K562 (cell line): ENCODE results near the gene TXLNA. TPM values are rescaled to one million over a fixed set of nuclear protein-coding genes. Genes with fewer than 3 reads are reported as not detected.

Experiments
- ATAC-seq: fragments of 200-7000 bp; cut with Tn5 transposase; 3 replicates; pipeline ENCODE4 v1.9.1; 2020; ENCODE audit warnings: moderate library complexity
- BruUV-seq: library from RNA; stranded (reverse); fragments of 400-500 nt; replicated peaks from 2 replicates; lab custom pipeline; 2021; lab: Mats Ljungman, UMichigan
- CTCF ChIA-PET: fragments of 300-600 bp; formaldehyde crosslinking; extraction: SDS; loops from one replicate; lab custom pipeline; 2021; ENCODE audit warnings: low intra/inter-chr PET ratio; lab: Yijun Ruan, JAX
- POLR2A ChIA-PET: fragments of 300-600, 350-650 bp; sonication (Branson Sonifier 250); formaldehyde crosslinking; extraction: SDS; loops from one replicate; lab custom pipeline; 2021; ENCODE audit warnings: antibody characterized with exemption, inconsistent platforms; lab: Yijun Ruan, JAX
- DNase-seq, 4 experiments: peaks; one replicate each; pipeline versions ENCODE4 v3.0.0 to v3.0.0-alpha.2; 2011 to 2018; ENCODE audit warnings: low spot score in 3 of 4, mixed read lengths in 3 of 4; ENCODE audit errors: extremely low read depth in 1 of 4
- FAIRE-seq: peaks from 2 replicates; lab custom pipeline; 2011; peaks lifted over from hg19 to GRCh38; lab: Jason Lieb, UNC
- H2AFZ ChIP-seq: 2 replicates; pipeline ENCODE4 v1.6.0; 2011; ENCODE audit warnings: low read depth, low read length, control low read depth, inconsistent platforms
- H3K27ac ChIP-seq: fragments of 200-600 bp; 3 replicates; pipeline ENCODE4 v1.8.0; 2011; ENCODE audit warnings: low read depth, mild to moderate bottlenecking, control low read depth, inconsistent platforms, low read length, moderate library complexity, mixed read lengths; ENCODE audit errors: extremely low read depth
- H3K27me3 ChIP-seq, 2 experiments: fragments of 300-600 bp in 1 of 2; 2 replicates in 1 of 2; 3 replicates in 1 of 2; pipeline versions ENCODE4 v1.6.0 to v1.8.0; 2011; ENCODE audit warnings: inconsistent platforms in 2 of 2, low read length in 2 of 2, mild to moderate bottlenecking in 1 of 2, mixed read lengths in 1 of 2, moderate library complexity in 1 of 2; ENCODE audit not compliant: control insufficient read depth in 2 of 2, insufficient read depth in 2 of 2
- H3K36me3 ChIP-seq: fragments of 300-600 bp; 3 replicates; pipeline ENCODE4 v1.8.0; 2011; ENCODE audit warnings: mild to moderate bottlenecking, low read length, inconsistent platforms; ENCODE audit not compliant: control insufficient read depth, insufficient read depth
- H3K4me1 ChIP-seq, 2 experiments: fragments of 200-600 bp in 1 of 2; replicated peaks in 1 of 2; 2 replicates in 1 of 2; 3 replicates in 1 of 2; pipeline versions ENCODE4 v1.5.1 to v1.8.0; 2011; ENCODE audit warnings: inconsistent platforms in 2 of 2, low read length in 2 of 2, mild to moderate bottlenecking in 1 of 2, mixed read lengths in 1 of 2, moderate library complexity in 1 of 2; ENCODE audit not compliant: control insufficient read depth in 2 of 2, insufficient read depth in 2 of 2
- H3K4me2 ChIP-seq: 2 replicates; pipeline ENCODE4 v1.6.1; 2011; ENCODE audit warnings: low read length, control low read depth, inconsistent platforms, mixed read lengths; ENCODE audit not compliant: insufficient read depth
- H3K4me3 ChIP-seq: fragments of 200-600 bp; sonication (generic), shearing (Covaris generic); 2 replicates; pipeline ENCODE4 v1.5.1; 2016; ENCODE audit warnings: control low read depth, inconsistent platforms
- H3K79me2 ChIP-seq: fragments of 200-600 bp; 3 replicates; pipeline ENCODE4 v1.8.0; 2011; ENCODE audit warnings: low read length, inconsistent platforms; ENCODE audit not compliant: control insufficient read depth, insufficient read depth
- H3K9ac ChIP-seq, 2 experiments: 2 replicates each; pipeline versions ENCODE4 v1.6.0 to v1.6.1; 2011; ENCODE audit warnings: low read depth in 2 of 2, low read length in 2 of 2, control low read depth in 1 of 2, inconsistent platforms in 1 of 2, mild to moderate bottlenecking in 1 of 2, mixed read lengths in 1 of 2; ENCODE audit not compliant: insufficient read depth in 1 of 2
- H3K9me1 ChIP-seq: one replicate; pipeline ENCODE4 v1.6.0; 2011; ENCODE audit warnings: inconsistent platforms, mild to moderate bottlenecking, low read length, moderate library complexity; ENCODE audit not compliant: control insufficient read depth, insufficient read depth
- H3K9me3 ChIP-seq: replicated peaks from 2 replicates; pipeline ENCODE4 v1.5.1; 2011; ENCODE audit warnings: low read depth, low read length, inconsistent platforms; ENCODE audit not compliant: control insufficient read depth, insufficient read depth
- H4K20me1 ChIP-seq: replicated peaks from 2 replicates; pipeline ENCODE4 v1.6.1; 2011; ENCODE audit warnings: low read length, inconsistent platforms, mixed read lengths; ENCODE audit not compliant: control insufficient read depth, insufficient read depth
- CBFA2T2 ChIP-seq: fragments of 450-650 bp; conservative IDR thresholded peaks from 2 replicates; pipeline ENCODE4 v1.6.1; 2017; ENCODE audit warnings: mild to moderate bottlenecking
- CBX2 ChIP-seq: fragments of 200-600 bp; sonication (generic); IDR thresholded peaks from one replicate; pipeline ENCODE4 v1.6.1; 2012; ENCODE audit warnings: mild to moderate bottlenecking, low read length, inconsistent platforms; ENCODE audit not compliant: insufficient read depth, poor library complexity, severe bottlenecking
- E2F3 ChIP-seq: fragments of 250-450 bp; sonication (Bioruptor Pico); IDR thresholded peaks from 2 replicates; pipeline ENCODE4 v1.4.0; 2020; ENCODE audit warnings: mild to moderate bottlenecking
- EZH2 ChIP-seq: IDR thresholded peaks from 2 replicates; pipeline ENCODE4 v1.6.1; 2012; ENCODE audit warnings: low read depth, mild to moderate bottlenecking, inconsistent platforms, low read length, borderline replicate concordance
- IRF2 ChIP-seq: sonication (generic); formaldehyde crosslinking; IDR thresholded peaks from 2 replicates; pipeline ENCODE4 v1.8.1; 2022; ENCODE audit warnings: mild to moderate bottlenecking, missing genetic modification reagents
- PHB2 ChIP-seq: fragments of 450-650 bp; IDR thresholded peaks from 2 replicates; pipeline ENCODE4 v1.6.1; 2017; ENCODE audit warnings: low read depth
- SLC30A9 ChIP-seq: fragments of 250-450 bp; sonication (Bioruptor Pico); IDR thresholded peaks from 2 replicates; pipeline ENCODE4 v1.8.0; 2022; ENCODE audit warnings: mild to moderate bottlenecking, moderate library complexity
- SMARCA4 ChIP-seq: fragments of 450-650 bp; IDR thresholded peaks from 2 replicates; pipeline ENCODE4 v1.6.1; 2016
- SRSF3 ChIP-seq: fragments of 200-400 bp; formaldehyde crosslinking; IDR thresholded peaks from 2 replicates; pipeline ENCODE4 v1.6.1; 2016; ENCODE audit warnings: mild to moderate bottlenecking, low read length, moderate library complexity; ENCODE audit not compliant: insufficient read depth
- STAG1 ChIP-seq: sonication (generic); formaldehyde crosslinking; IDR thresholded peaks from 2 replicates; pipeline ENCODE4 v1.5.0; 2020; ENCODE audit warnings: missing genetic modification reagents, borderline replicate concordance
- TEAD1 ChIP-seq, 2 experiments: fragments of 450-650 bp in 1 of 2; sonication (generic) in 1 of 2; formaldehyde crosslinking; IDR thresholded peaks; 2 replicates each; pipeline versions ENCODE4 v1.4.0 to v1.8.0; 2020 to 2022; ENCODE audit warnings: mild to moderate bottlenecking in 2 of 2, missing genetic modification reagents in 1 of 2
- ZFPM2 ChIP-seq: fragments of 250-450 bp; sonication (Bioruptor Pico); IDR thresholded peaks from 2 replicates; pipeline ENCODE4 v1.5.1; 2022; ENCODE audit warnings: mild to moderate bottlenecking
- ZNF23 ChIP-seq: fragments of 250-450 bp; sonication (Bioruptor Pico); IDR thresholded peaks from 2 replicates; pipeline ENCODE4 v1.4.0; 2020; ENCODE audit warnings: mild to moderate bottlenecking
- ZNF695 ChIP-seq: fragments of 450-650 bp; formaldehyde crosslinking; IDR thresholded peaks from 2 replicates; pipeline ENCODE4 v1.4.0; 2020; ENCODE audit warnings: mild to moderate bottlenecking, moderate library complexity
- WGBS: fragments of 100-300 bp; shearing (Covaris generic); methylation state at CpG from one replicate; pipeline ENCODE4 v1.1.6; 2016; ENCODE audit warnings: low coverage, mixed read lengths; ENCODE audit not compliant: insufficient coverage; ENCODE audit errors: missing lambda C conversion rate; 5-methylcytosine and 5-hydroxymethylcytosine counted together
- in situ Hi-C: fragments of 300-500 bp; cut with MboI; formaldehyde crosslinking; loops from 4 replicates; pipeline ENCODE4 v1.15.0; 2018; ENCODE audit warnings: inconsistent platforms, mixed read lengths
- intact Hi-C: fragments of 100-400 bp; cut with micrococcal nuclease; formaldehyde crosslinking; loops from 2 replicates; pipeline ENCODE4 v1.14.2; 2022
- polyA plus RNA-seq, 8 experiments: library from polyadenylated mRNA; depleted of rRNA in 4 of 8; stranded (reverse) in 5 of 8; unstranded in 3 of 8; fragments of >200 nt; fragmentation: Nextera tagmentation in 2 of 8; fragmentation: Illumina TruSeq in 1 of 8; extraction: Ambion mirVana in 2 of 8; extraction: Trizol in 1 of 8; gene quantifications; 2 replicates each; pipeline versions ENCODE4 v1.2.1 to v1.2.3, GENCODE V29; 2011 to 2014; ENCODE audit warnings: inconsistent platforms in 1 of 8, missing spikeins in 1 of 8
- total RNA-seq, 7 experiments: library from RNA; depleted of rRNA in 6 of 7; stranded (reverse); fragments of >200 nt in 6 of 7; fragmentation: Illumina TruSeq in 2 of 7; extraction: Trizol in 2 of 7; gene quantifications; 2 replicates each; pipeline versions ENCODE4 v1.2.1 to v1.2.3, GENCODE V29; 2011 to 2021; ENCODE audit warnings: low replicate concordance in 1 of 7
- TF ChIP-seq, protein P1 (sequence below): fragments of 250-450 bp; sonication (Bioruptor Pico); IDR thresholded peaks from 2 replicates; pipeline ENCODE4 v1.9.0; 2021; ENCODE audit warnings: mild to moderate bottlenecking, inconsistent platforms
- TF ChIP-seq, protein P2 (sequence below): sonication (generic); formaldehyde crosslinking; IDR thresholded peaks from 2 replicates; pipeline ENCODE4 v1.8.1; 2023; ENCODE audit warnings: mild to moderate bottlenecking, missing genetic modification reagents
- TF ChIP-seq, protein P3 (sequence below): fragments of 250-450 bp; sonication (Bioruptor Pico); IDR thresholded peaks from 2 replicates; pipeline ENCODE4 v1.8.0; 2022; ENCODE audit warnings: inconsistent platforms

Gene TXLNA
- total and polyA plus RNA-seq, 9 of the 15 experiments (the other 6 are each of a cell fraction or from before 2014, with no cell fraction given), result 9.2 to 54.5 (median 39.3) TPM

DNA sequence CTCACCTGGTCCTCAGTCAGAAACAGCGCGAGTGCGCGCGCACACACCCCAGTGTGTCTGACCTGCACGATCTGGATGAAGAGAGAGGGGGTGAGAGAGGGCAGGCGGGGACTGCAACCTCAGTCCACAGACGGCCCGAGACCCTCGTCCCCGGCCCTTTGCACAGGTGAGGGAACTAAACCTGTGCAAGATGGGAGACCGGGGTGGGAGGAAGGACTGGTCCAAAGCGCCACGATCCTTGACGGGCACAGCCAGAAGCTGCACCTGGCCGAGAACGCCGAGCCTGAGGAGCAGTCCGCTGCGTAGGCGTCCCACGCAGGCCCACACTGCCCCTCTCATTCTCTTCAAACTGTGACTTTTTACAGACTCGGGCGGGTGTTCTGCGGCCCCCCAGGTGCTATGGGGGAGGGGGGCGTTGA is 25.5 kb downstream of the TXLNA start:
- Histone ChIP-seq H3K27ac (peak overlapping the region; percentile 31; the same call in 1 of the 3 replicates), H2AFZ (peak overlapping the region; percentile 92), H3K27me3 (no peaks in the 10 kb centered on the region), H3K9me1 (peaks cover 4% of the 10 kb centered on the region), H3K4me1 (peaks cover 24 to 54% of the 10 kb centered on the region in 2 experiments), H3K9me3 (no peaks in the 10 kb centered on the region), H3K4me3 (peak overlapping the region; percentile 74), H4K20me1 (no peaks in the 10 kb centered on the region), H3K36me3 (peaks cover 28% of the 10 kb centered on the region; the same call in 2 of the 3 replicates), H3K79me2 (peaks cover 25% of the 10 kb centered on the region), H3K9ac (peak overlapping the region; percentile 90 to 100; a peak in 3 of 4 replicates)
- intact Hi-C loops, result loop anchor here (5.0 kb wide), 1 partner anchor 42 kb away; the partner anchor contains the start of gene FAM167B
- POLR2A ChIA-PET, result interaction anchor here (0.6 to 7.8 kb wide), 15 partner anchors 9 to 140 kb away, joined by 3 to 80 read pairs (median 4); partner anchors contain the start of genes HDAC1, KPNA6 and MARCKSL1
- CTCF ChIA-PET, result no interaction called here
- BruUV-seq, result no TSS peak
- peak in 1 of 4 experiments; percentile 15 for DNase-seq
- in situ Hi-C loops, result no loop called here
- FAIRE-seq, result no peak
- ATAC-seq, result no peak
- WGBS, result 66% methylated on average over 26 of the region's 26 CpGs
- TF ChIP-seq EZH2, result no peak
- TF ChIP-seq TEAD1 (CRISPR knock-in tag; IDR thresholded peaks at IDR 0.05), result 0 out of 4 replicates have a peak, but pooled peaks of 1 of the 2 experiments have one; percentile 3
- TF ChIP-seq PHB2, result no peak
- no peak for TF ChIP-seq ZNF23 (CRISPR knock-in tag)
- TF ChIP-seq STAG1 (CRISPR knock-in tag), result 0 out of 2 replicates have a peak, but pooled peaks have one; percentile 24
- no peak for TF ChIP-seq CBFA2T2
- TF ChIP-seq IRF2, result 0 out of 2 replicates have a peak, but pooled peaks have one; percentile 64
- no peak for TF ChIP-seq CBX2
- peak; percentile 8; the same call in 1 of the 2 replicates for TF ChIP-seq ZNF695 (CRISPR knock-in tag)
- TF ChIP-seq, protein P1, sequence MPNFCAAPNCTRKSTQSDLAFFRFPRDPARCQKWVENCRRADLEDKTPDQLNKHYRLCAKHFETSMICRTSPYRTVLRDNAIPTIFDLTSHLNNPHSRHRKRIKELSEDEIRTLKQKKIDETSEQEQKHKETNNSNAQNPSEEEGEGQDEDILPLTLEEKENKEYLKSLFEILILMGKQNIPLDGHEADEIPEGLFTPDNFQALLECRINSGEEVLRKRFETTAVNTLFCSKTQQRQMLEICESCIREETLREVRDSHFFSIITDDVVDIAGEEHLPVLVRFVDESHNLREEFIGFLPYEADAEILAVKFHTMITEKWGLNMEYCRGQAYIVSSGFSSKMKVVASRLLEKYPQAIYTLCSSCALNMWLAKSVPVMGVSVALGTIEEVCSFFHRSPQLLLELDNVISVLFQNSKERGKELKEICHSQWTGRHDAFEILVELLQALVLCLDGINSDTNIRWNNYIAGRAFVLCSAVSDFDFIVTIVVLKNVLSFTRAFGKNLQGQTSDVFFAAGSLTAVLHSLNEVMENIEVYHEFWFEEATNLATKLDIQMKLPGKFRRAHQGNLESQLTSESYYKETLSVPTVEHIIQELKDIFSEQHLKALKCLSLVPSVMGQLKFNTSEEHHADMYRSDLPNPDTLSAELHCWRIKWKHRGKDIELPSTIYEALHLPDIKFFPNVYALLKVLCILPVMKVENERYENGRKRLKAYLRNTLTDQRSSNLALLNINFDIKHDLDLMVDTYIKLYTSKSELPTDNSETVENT (CRISPR knock-in tag), result peak; percentile 46; the same call in 1 of the 2 replicates
- TF ChIP-seq, protein P2, sequence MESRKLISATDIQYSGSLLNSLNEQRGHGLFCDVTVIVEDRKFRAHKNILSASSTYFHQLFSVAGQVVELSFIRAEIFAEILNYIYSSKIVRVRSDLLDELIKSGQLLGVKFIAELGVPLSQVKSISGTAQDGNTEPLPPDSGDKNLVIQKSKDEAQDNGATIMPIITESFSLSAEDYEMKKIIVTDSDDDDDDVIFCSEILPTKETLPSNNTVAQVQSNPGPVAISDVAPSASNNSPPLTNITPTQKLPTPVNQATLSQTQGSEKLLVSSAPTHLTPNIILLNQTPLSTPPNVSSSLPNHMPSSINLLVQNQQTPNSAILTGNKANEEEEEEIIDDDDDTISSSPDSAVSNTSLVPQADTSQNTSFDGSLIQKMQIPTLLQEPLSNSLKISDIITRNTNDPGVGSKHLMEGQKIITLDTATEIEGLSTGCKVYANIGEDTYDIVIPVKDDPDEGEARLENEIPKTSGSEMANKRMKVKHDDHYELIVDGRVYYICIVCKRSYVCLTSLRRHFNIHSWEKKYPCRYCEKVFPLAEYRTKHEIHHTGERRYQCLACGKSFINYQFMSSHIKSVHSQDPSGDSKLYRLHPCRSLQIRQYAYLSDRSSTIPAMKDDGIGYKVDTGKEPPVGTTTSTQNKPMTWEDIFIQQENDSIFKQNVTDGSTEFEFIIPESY (CRISPR knock-in tag), result peak; percentile 24; the same call in 1 of the 2 replicates
- TF ChIP-seq, protein P3, sequence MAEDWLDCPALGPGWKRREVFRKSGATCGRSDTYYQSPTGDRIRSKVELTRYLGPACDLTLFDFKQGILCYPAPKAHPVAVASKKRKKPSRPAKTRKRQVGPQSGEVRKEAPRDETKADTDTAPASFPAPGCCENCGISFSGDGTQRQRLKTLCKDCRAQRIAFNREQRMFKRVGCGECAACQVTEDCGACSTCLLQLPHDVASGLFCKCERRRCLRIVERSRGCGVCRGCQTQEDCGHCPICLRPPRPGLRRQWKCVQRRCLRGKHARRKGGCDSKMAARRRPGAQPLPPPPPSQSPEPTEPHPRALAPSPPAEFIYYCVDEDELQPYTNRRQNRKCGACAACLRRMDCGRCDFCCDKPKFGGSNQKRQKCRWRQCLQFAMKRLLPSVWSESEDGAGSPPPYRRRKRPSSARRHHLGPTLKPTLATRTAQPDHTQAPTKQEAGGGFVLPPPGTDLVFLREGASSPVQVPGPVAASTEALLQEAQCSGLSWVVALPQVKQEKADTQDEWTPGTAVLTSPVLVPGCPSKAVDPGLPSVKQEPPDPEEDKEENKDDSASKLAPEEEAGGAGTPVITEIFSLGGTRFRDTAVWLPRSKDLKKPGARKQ (CRISPR knock-in tag), result 0 out of 2 replicates have a peak, but pooled peaks have one; percentile 79
- TF ChIP-seq SRSF3, result no peak
- TF ChIP-seq SLC30A9 (CRISPR knock-in tag), result no peak
- TF ChIP-seq SMARCA4, result no peak
- no peak for TF ChIP-seq ZFPM2 (CRISPR knock-in tag)
- no peak for TF ChIP-seq E2F3 (CRISPR knock-in tag)
- TF ChIP-seq, all 486 proteins: peak for 7
- peak overlapping the region; percentile 99 for H3K4me2 ChIP-seq
